Dendritic cell treated with granulocyte-macrophage colony-stimulating factor and Interleukin-4, amounts not matched to agents 40 ng/mL and 50 ng/mL, for 4 days (primary cell): ENCODE measurements around the gene HBM.
"Not testable (repeated sequence)": the region's sequence is repeated elsewhere in the genome, so short reads cannot be mapped to it uniquely, and the experiment has no call there.

Experiments used
- H3K27ac Mint-ChIP-seq: one replicate; pipeline ENCODE4 v1.8.0; 2022; ENCODE audit warnings: mild to moderate bottlenecking, mixed read lengths
- H3K27me3 Mint-ChIP-seq: one replicate; pipeline ENCODE4 v1.8.0; 2022; ENCODE audit warnings: mild to moderate bottlenecking, mixed read lengths
- H3K36me3 Mint-ChIP-seq: one replicate; pipeline ENCODE4 v1.8.0; 2022; ENCODE audit warnings: low read depth, mixed read lengths
- H3K4me1 Mint-ChIP-seq: one replicate; pipeline ENCODE4 v1.8.0; 2022; ENCODE audit warnings: low read depth, mixed read lengths
- H3K4me3 Mint-ChIP-seq: one replicate; pipeline ENCODE4 v1.8.0; 2022; ENCODE audit warnings: mild to moderate bottlenecking, moderate library complexity, mixed read lengths
- H3K9me3 Mint-ChIP-seq: one replicate; pipeline ENCODE4 v1.8.0; 2022; ENCODE audit warnings: mixed read lengths
- intact Hi-C: fragments of 100-400 bp; cut with micrococcal nuclease; formaldehyde crosslinking; loops from one replicate; pipeline ENCODE4 v1.15.0; 2022

The HBM gene

GRCh38 chr16:168424-168823 is 2.6 kb downstream of the HBM start:
- Mint-ChIP-seq H3K4me3 (no peak overlapping the region), H3K9me3 (no peaks in the 10 kb centered on the region), H3K27me3 (peaks cover 76% of the 10 kb centered on the region), H3K36me3 (no peaks in the 10 kb centered on the region), H3K4me1 (peaks cover 22% of the 10 kb centered on the region), H3K27ac (no peak overlapping the region)
- intact Hi-C loops: no loop called here

GRCh38 chr16:169014-169413 is 3.2 kb downstream of the HBM start:
- H3K27ac Mint-ChIP-seq: no peak overlapping the region

GRCh38 chr16:170088-170507 is 4.3 kb downstream of the HBM start:
- intact Hi-C loops, H3K36me3 Mint-ChIP-seq, H3K4me3 Mint-ChIP-seq, H3K9me3 Mint-ChIP-seq, H3K27ac Mint-ChIP-seq: not testable (repeated sequence)
- Mint-ChIP-seq H3K4me1 (peaks cover 36% of the 10 kb centered on the region), H3K27me3 (peaks cover 86% of the 10 kb centered on the region)

More at GRCh38 chr16:169014-169413, 3.2 kb downstream of the HBM start:
- Mint-ChIP-seq H3K36me3 (no peaks in the 10 kb centered on the region), H3K4me1 (peaks cover 28% of the 10 kb centered on the region), H3K4me3 (no peak overlapping the region), H3K9me3 (no peaks in the 10 kb centered on the region), H3K27me3 (peaks cover 77% of the 10 kb centered on the region)
- intact Hi-C loops: no loop called here

GRCh38 chr16:170788-171187 is 5.0 kb downstream of the HBM start:
- peaks cover 86% of the 10 kb centered on the region for H3K27me3 Mint-ChIP-seq
- H3K9me3 Mint-ChIP-seq: no peaks in the 10 kb centered on the region
- no peak overlapping the region for H3K27ac Mint-ChIP-seq
- intact Hi-C loops: no loop called here
- peaks cover 35% of the 10 kb centered on the region for H3K4me1 Mint-ChIP-seq
- no peak overlapping the region for H3K4me3 Mint-ChIP-seq
- H3K36me3 Mint-ChIP-seq: no peaks in the 10 kb centered on the region

- H3K27ac Mint-ChIP-seq, intact Hi-C loops, H3K36me3 Mint-ChIP-seq, H3K4me3 Mint-ChIP-seq, H3K9me3 Mint-ChIP-seq: not testable (repeated sequence)
- peaks cover 77% of the 10 kb centered on the region for H3K27me3 Mint-ChIP-seq
- peaks cover 26% of the 10 kb centered on the region for H3K4me1 Mint-ChIP-seq
Observed at GRCh38 chr16:172374-172941, 6.7 kb downstream of the HBM start, which contains the start of gene HBA2. Gene HBA2 (plus strand): TSS chr16:172876. CDS start chr16:172913, 37 bp downstream.

- H3K27ac Mint-ChIP-seq, H3K36me3 Mint-ChIP-seq, H3K9me3 Mint-ChIP-seq, intact Hi-C loops, H3K4me3 Mint-ChIP-seq: not testable (repeated sequence)
- H3K4me1 Mint-ChIP-seq: peaks cover 26% of the 10 kb centered on the region
- H3K27me3 Mint-ChIP-seq: peaks cover 77% of the 10 kb centered on the region
Observed at GRCh38 chr16:173211-173854, 7.6 kb downstream of the HBM start.

- not testable (repeated sequence) for H3K4me3 Mint-ChIP-seq
- H3K27me3 Mint-ChIP-seq: peaks cover 76% of the 10 kb centered on the region
Observed at GRCh38 chr16:173928-174769, 8.4 kb downstream of the HBM start.

GRCh38 chr16:175011-175949 is 9.5 kb downstream of the HBM start:
- Mint-ChIP-seq H3K9me3 (no peaks in the 10 kb centered on the region), H3K4me3 (no peak overlapping the region), H3K36me3 (no peaks in the 10 kb centered on the region), H3K27ac (no peak overlapping the region), H3K4me1 (peaks cover 26% of the 10 kb centered on the region), H3K27me3 (peaks cover 74% of the 10 kb centered on the region)
- intact Hi-C loops: no loop called here

More at GRCh38 chr16:173928-174769, 8.4 kb downstream of the HBM start:
- peaks cover 26% of the 10 kb centered on the region for H3K4me1 Mint-ChIP-seq
- H3K9me3 Mint-ChIP-seq, intact Hi-C loops, H3K36me3 Mint-ChIP-seq, H3K27ac Mint-ChIP-seq: not testable (repeated sequence)

- intact Hi-C loops, H3K36me3 Mint-ChIP-seq, H3K9me3 Mint-ChIP-seq, H3K27ac Mint-ChIP-seq, H3K4me3 Mint-ChIP-seq: not testable (repeated sequence)
- H3K27me3 Mint-ChIP-seq: peaks cover 72% of the 10 kb centered on the region
- peaks cover 26% of the 10 kb centered on the region for H3K4me1 Mint-ChIP-seq
Observed at GRCh38 chr16:176006-176405, 10.2 kb downstream of the HBM start.

- H3K27ac Mint-ChIP-seq, H3K36me3 Mint-ChIP-seq, intact Hi-C loops, H3K4me3 Mint-ChIP-seq, H3K9me3 Mint-ChIP-seq: not testable (repeated sequence)
- peaks cover 26% of the 10 kb centered on the region for H3K4me1 Mint-ChIP-seq
- peaks cover 71% of the 10 kb centered on the region for H3K27me3 Mint-ChIP-seq
Observed at GRCh38 chr16:176477-177382, 11.0 kb downstream of the HBM start, which contains the start of gene HBA1. Gene HBA1 (plus strand): TSS chr16:176680. CDS start chr16:176717, 37 bp downstream.

- no peak overlapping the region for H3K27ac Mint-ChIP-seq
- H3K36me3 Mint-ChIP-seq: no peaks in the 10 kb centered on the region
- peaks cover 26% of the 10 kb centered on the region for H3K4me1 Mint-ChIP-seq
- H3K9me3 Mint-ChIP-seq: no peaks in the 10 kb centered on the region
- H3K27me3 Mint-ChIP-seq: peaks cover 70% of the 10 kb centered on the region
- H3K4me3 Mint-ChIP-seq: no peak overlapping the region
- intact Hi-C loops: no loop called here
Observed at GRCh38 chr16:177394-177822, 11.6 kb downstream of the HBM start.

- Mint-ChIP-seq H3K4me1 (peaks cover 26% of the 10 kb centered on the region), H3K4me3 (no peak overlapping the region), H3K36me3 (no peaks in the 10 kb centered on the region), H3K27me3 (peaks cover 70% of the 10 kb centered on the region), H3K9me3 (no peaks in the 10 kb centered on the region), H3K27ac (no peak overlapping the region)
- intact Hi-C loops: no loop called here
Observed at GRCh38 chr16:177981-178667, 12.3 kb downstream of the HBM start.
